GM12801 (cell line): ENCODE data around the gene FMR1NB.

Source experiments
- TF ChIP-seq, protein P1 (sequence below): IDR thresholded peaks from one replicate; pipeline ENCODE4 v1.5.1; 2011; ENCODE audit warnings: control low read depth; ENCODE audit not compliant: insufficient read length; ENCODE audit errors: extremely low read depth

FMR1NB gene

DNA sequence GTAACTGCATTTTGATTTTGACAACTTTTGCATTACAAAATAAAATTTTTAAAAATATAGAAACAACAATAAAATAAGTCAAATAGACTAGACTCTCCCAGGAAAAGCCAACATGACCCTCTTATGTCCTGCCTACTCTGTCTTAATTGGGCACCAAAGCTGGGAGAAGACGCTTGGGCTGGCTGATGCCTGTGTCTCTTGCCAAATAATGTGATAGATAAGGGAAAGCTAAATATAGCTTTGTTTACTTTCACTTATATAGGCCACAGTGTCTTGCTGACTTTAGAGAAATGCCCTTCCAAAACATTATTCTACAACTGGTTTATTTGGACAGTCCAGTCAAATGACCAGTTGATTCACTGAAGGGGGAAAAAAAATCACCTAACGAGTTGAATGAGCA is 54.2 kb downstream of the FMR1NB start:
- TF ChIP-seq, protein P1, sequence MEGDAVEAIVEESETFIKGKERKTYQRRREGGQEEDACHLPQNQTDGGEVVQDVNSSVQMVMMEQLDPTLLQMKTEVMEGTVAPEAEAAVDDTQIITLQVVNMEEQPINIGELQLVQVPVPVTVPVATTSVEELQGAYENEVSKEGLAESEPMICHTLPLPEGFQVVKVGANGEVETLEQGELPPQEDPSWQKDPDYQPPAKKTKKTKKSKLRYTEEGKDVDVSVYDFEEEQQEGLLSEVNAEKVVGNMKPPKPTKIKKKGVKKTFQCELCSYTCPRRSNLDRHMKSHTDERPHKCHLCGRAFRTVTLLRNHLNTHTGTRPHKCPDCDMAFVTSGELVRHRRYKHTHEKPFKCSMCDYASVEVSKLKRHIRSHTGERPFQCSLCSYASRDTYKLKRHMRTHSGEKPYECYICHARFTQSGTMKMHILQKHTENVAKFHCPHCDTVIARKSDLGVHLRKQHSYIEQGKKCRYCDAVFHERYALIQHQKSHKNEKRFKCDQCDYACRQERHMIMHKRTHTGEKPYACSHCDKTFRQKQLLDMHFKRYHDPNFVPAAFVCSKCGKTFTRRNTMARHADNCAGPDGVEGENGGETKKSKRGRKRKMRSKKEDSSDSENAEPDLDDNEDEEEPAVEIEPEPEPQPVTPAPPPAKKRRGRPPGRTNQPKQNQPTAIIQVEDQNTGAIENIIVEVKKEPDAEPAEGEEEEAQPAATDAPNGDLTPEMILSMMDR = no peak

- TF ChIP-seq, protein P1 = no peak
Observed at GRCh38 chrX:148037020-148037419, 55.9 kb downstream of the FMR1NB start.

DNA sequence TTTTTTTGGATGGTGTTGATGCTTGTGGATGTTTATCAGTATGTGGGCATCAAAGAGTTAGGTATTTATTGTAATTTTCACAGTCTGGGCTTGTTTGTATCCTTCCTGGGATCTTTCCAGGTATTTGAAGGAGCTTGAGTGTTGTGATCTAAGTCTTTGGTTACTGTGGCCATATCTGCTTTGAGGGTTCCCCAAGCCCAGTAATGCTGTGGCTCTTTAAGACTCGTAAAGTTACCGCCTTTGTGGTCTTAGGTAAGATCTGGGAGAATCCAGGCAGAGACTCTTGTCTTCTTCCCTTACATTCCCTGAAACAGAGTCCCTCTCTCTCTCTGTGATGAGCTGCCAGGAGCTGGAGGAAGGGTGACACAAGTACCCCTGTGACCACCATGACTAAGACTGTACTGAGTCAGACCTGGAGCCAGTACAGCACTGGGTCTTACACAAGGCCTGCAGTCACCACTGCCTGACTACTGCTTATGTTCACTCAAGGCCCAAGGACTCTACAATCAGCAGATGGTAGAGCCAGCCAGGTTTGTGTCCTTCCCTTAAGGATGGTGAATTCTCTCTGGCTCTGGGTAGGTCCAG is 62.2 kb downstream of the FMR1NB start:
- TF ChIP-seq, protein P1 = no peak

DNA sequence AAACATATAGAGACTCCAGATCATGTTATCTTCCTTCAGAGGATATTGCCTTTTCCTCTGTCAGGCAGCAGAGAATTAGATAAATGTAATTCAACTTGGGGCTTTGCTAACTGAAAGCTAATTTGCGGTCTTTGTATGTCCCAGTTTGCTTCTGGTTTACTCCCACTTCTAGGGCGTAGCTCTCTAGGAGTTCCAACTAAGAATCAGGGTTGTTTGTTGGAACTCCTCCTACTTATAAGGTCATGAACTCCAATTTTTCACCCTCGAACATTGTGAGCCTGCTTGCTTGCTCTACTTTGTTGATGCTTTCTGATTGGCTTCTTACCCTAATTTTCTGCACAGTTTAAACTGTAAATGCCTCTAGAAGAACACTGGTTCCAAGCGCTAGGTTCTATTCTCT is 66.1 kb downstream of the FMR1NB start:
- TF ChIP-seq, protein P1 = no peak

DNA sequence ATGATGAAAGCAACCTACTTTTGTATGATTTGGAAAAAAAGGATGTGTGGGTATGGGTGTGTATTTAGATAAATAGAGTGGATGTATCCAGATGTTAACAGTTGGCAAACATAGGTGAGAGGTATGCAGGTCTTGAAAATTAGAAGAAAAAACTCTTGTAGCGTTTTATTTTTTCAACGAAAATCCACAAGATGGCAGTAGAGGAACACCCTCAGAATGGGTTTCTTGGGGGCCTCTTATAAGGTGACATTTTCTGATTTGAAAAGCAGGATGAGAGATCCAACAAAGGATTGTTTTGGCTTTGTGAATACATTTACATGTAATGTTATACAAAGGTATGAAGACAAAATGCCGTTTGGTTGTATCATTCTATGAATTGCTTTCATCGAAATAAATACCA is 68.3 kb downstream of the FMR1NB start:
- TF ChIP-seq, protein P1 = no peak

GRCh38 chrX:148051973-148052372 is 70.8 kb downstream of the FMR1NB start:
- TF ChIP-seq, protein P1 = no peak

DNA sequence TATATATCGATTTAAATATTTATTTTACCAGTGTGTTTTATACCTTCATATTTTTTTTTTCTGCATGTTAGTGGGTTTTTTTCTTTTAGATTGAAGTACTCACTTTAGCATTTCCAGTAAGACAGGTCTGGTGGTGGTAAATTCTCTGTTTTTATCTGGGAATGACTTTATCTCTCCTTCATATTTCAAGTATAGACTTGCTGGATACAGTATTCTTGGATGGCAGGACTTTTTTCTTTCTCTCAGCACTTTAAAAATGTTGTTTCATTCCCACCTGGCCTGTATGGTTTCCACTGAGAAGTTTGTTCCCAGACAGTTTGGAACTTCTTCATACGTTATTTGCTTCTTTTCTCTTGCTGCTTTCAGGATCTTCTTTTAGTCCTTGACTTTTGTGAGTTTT is 86.1 kb downstream of the FMR1NB start:
- TF ChIP-seq, protein P1 = no peak
